ENCODE results near the gene ZSCAN21. TPM values are rescaled to one million over a fixed set of nuclear protein-coding genes. Genes with fewer than 3 reads are reported as not detected.

The ZSCAN21 gene
- total and polyA plus RNA-seq, 10 of the 15 experiments (the other 5 are each of a cell fraction or from before 2014, with no cell fraction given) = 1.9 to 9.6 (median 7.1) TPM

- TF ChIP-seq ZBTB40 (IDR thresholded peaks at IDR 0.05; ENCODE audit: borderline replicate concordance) = peak; percentile 91
- TF ChIP-seq HCFC1 (IDR thresholded peaks at IDR 0.05; ENCODE audit: low read length) = peak; percentile 57
- 0 out of 2 replicates have a peak, but pooled peaks have one; percentile 50 for TF ChIP-seq CHD2 (IDR thresholded peaks at IDR 0.05; ENCODE audit: borderline replicate concordance, low read depth, low read length)
- TF ChIP-seq KDM1A (IDR thresholded peaks at IDR 0.05; ENCODE audit: borderline replicate concordance) = no peak
- no peak for TF ChIP-seq PRDM15 (CRISPR knock-in tag; IDR thresholded peaks at IDR 0.05)
- peak; percentile 55; the same call in 1 of the 2 replicates for TF ChIP-seq TCF3 (IDR thresholded peaks at IDR 0.05; ENCODE audit: borderline replicate concordance, insufficient read depth, low read depth, low read length)
- TF ChIP-seq ATF2 (IDR thresholded peaks at IDR 0.05; ENCODE audit: low read length) = no peak
- TF ChIP-seq CUX1 (IDR thresholded peaks at IDR 0.05; ENCODE audit: insufficient replicate concordance, low read depth, low read length) = no peak
- TF ChIP-seq POU2F2 (IDR thresholded peaks at IDR 0.05; ENCODE audit: borderline replicate concordance, low read depth, low read length) = peak; percentile 33; the same call in 1 of the 3 replicates
- TF ChIP-seq MXI1 (IDR thresholded peaks at IDR 0.05; ENCODE audit: low read depth, low read length) = peak; percentile 76
- no peak for TF ChIP-seq TCF7 (IDR thresholded peaks at IDR 0.05; ENCODE audit: borderline replicate concordance)
- TF ChIP-seq LARP7 (IDR thresholded peaks at IDR 0.05) = peak; percentile 34; the same call in 1 of the 2 replicates
- no peak for TF ChIP-seq SMARCA5 (IDR thresholded peaks at IDR 0.05)
- TF ChIP-seq SMAD5 (IDR thresholded peaks at IDR 0.05; ENCODE audit: low read depth) = peak; percentile 45; the same call in 1 of the 2 replicates
Observed at GRCh38 chr7:100049441-100050291, at the start of gene ZSCAN21 (continued).

All from GM12878 (cell line).